K562 (cell line): ENCODE results near the gene IGDCC3. TPM values are rescaled to one million over a fixed set of nuclear protein-coding genes. Genes with fewer than 3 reads are reported as not detected.
"Not testable (repeated sequence)": the region's sequence is repeated elsewhere in the genome, so short reads cannot be mapped to it uniquely, and the experiment has no call there.

Source experiments
- ATAC-seq: fragments of 200-7000 bp; cut with Tn5 transposase; 3 replicates; pipeline ENCODE4 v1.9.1; 2020; ENCODE audit warnings: moderate library complexity
- BruUV-seq: library from RNA; stranded (reverse); fragments of 400-500 nt; replicated peaks from 2 replicates; lab custom pipeline; 2021; lab: Mats Ljungman, UMichigan
- CTCF ChIA-PET: fragments of 300-600 bp; formaldehyde crosslinking; extraction: SDS; loops from one replicate; lab custom pipeline; 2021; ENCODE audit warnings: low intra/inter-chr PET ratio; lab: Yijun Ruan, JAX
- POLR2A ChIA-PET: fragments of 300-600, 350-650 bp; sonication (Branson Sonifier 250); formaldehyde crosslinking; extraction: SDS; loops from one replicate; lab custom pipeline; 2021; ENCODE audit warnings: antibody characterized with exemption, inconsistent platforms; lab: Yijun Ruan, JAX
- DNase-seq, 4 experiments: peaks; one replicate each; pipeline versions ENCODE4 v3.0.0 to v3.0.0-alpha.2; 2011 to 2018; ENCODE audit warnings: low spot score in 3 of 4, mixed read lengths in 3 of 4; ENCODE audit errors: extremely low read depth in 1 of 4
- FAIRE-seq: peaks from 2 replicates; lab custom pipeline; 2011; peaks lifted over from hg19 to GRCh38; lab: Jason Lieb, UNC
- H2AFZ ChIP-seq: 2 replicates; pipeline ENCODE4 v1.6.0; 2011; ENCODE audit warnings: low read depth, low read length, control low read depth, inconsistent platforms
- H3K27ac ChIP-seq: fragments of 200-600 bp; 3 replicates; pipeline ENCODE4 v1.8.0; 2011; ENCODE audit warnings: low read depth, mild to moderate bottlenecking, control low read depth, inconsistent platforms, low read length, moderate library complexity, mixed read lengths; ENCODE audit errors: extremely low read depth
- H3K27me3 ChIP-seq, 2 experiments: fragments of 300-600 bp in 1 of 2; 2 replicates in 1 of 2; 3 replicates in 1 of 2; pipeline versions ENCODE4 v1.6.0 to v1.8.0; 2011; ENCODE audit warnings: inconsistent platforms in 2 of 2, low read length in 2 of 2, mild to moderate bottlenecking in 1 of 2, mixed read lengths in 1 of 2, moderate library complexity in 1 of 2; ENCODE audit not compliant: control insufficient read depth in 2 of 2, insufficient read depth in 2 of 2
- H3K36me3 ChIP-seq: fragments of 300-600 bp; 3 replicates; pipeline ENCODE4 v1.8.0; 2011; ENCODE audit warnings: mild to moderate bottlenecking, low read length, inconsistent platforms; ENCODE audit not compliant: control insufficient read depth, insufficient read depth
- H3K4me1 ChIP-seq, 2 experiments: fragments of 200-600 bp in 1 of 2; replicated peaks in 1 of 2; 2 replicates in 1 of 2; 3 replicates in 1 of 2; pipeline versions ENCODE4 v1.5.1 to v1.8.0; 2011; ENCODE audit warnings: inconsistent platforms in 2 of 2, low read length in 2 of 2, mild to moderate bottlenecking in 1 of 2, mixed read lengths in 1 of 2, moderate library complexity in 1 of 2; ENCODE audit not compliant: control insufficient read depth in 2 of 2, insufficient read depth in 2 of 2
- H3K4me2 ChIP-seq: 2 replicates; pipeline ENCODE4 v1.6.1; 2011; ENCODE audit warnings: low read length, control low read depth, inconsistent platforms, mixed read lengths; ENCODE audit not compliant: insufficient read depth
- H3K4me3 ChIP-seq: fragments of 200-600 bp; sonication (generic), shearing (Covaris generic); 2 replicates; pipeline ENCODE4 v1.5.1; 2016; ENCODE audit warnings: control low read depth, inconsistent platforms
- H3K79me2 ChIP-seq: fragments of 200-600 bp; 3 replicates; pipeline ENCODE4 v1.8.0; 2011; ENCODE audit warnings: low read length, inconsistent platforms; ENCODE audit not compliant: control insufficient read depth, insufficient read depth
- H3K9ac ChIP-seq, 2 experiments: 2 replicates each; pipeline versions ENCODE4 v1.6.0 to v1.6.1; 2011; ENCODE audit warnings: low read depth in 2 of 2, low read length in 2 of 2, control low read depth in 1 of 2, inconsistent platforms in 1 of 2, mild to moderate bottlenecking in 1 of 2, mixed read lengths in 1 of 2; ENCODE audit not compliant: insufficient read depth in 1 of 2
- H3K9me1 ChIP-seq: one replicate; pipeline ENCODE4 v1.6.0; 2011; ENCODE audit warnings: inconsistent platforms, mild to moderate bottlenecking, low read length, moderate library complexity; ENCODE audit not compliant: control insufficient read depth, insufficient read depth
- H3K9me3 ChIP-seq: replicated peaks from 2 replicates; pipeline ENCODE4 v1.5.1; 2011; ENCODE audit warnings: low read depth, low read length, inconsistent platforms; ENCODE audit not compliant: control insufficient read depth, insufficient read depth
- H4K20me1 ChIP-seq: replicated peaks from 2 replicates; pipeline ENCODE4 v1.6.1; 2011; ENCODE audit warnings: low read length, inconsistent platforms, mixed read lengths; ENCODE audit not compliant: control insufficient read depth, insufficient read depth
- CBX2 ChIP-seq: fragments of 200-600 bp; sonication (generic); IDR thresholded peaks from one replicate; pipeline ENCODE4 v1.6.1; 2012; ENCODE audit warnings: mild to moderate bottlenecking, low read length, inconsistent platforms; ENCODE audit not compliant: insufficient read depth, poor library complexity, severe bottlenecking
- CXXC5 ChIP-seq: fragments of 250-450 bp; sonication (Bioruptor Pico); IDR thresholded peaks from 2 replicates; pipeline ENCODE4 v1.8.0; 2022; ENCODE audit warnings: inconsistent platforms, mild to moderate bottlenecking, moderate library complexity
- LCOR ChIP-seq: sonication (generic); formaldehyde crosslinking; IDR thresholded peaks from 2 replicates; pipeline ENCODE4 v1.8.0; 2022; ENCODE audit warnings: mild to moderate bottlenecking, missing genetic modification reagents
- RUNX1 ChIP-seq: sonication (generic); IDR thresholded peaks from 2 replicates; pipeline ENCODE4 v1.6.1; 2016; ENCODE audit warnings: antibody characterized with exemption, low read depth
- SMAD3 ChIP-seq: fragments of 450-650 bp; formaldehyde crosslinking; conservative IDR thresholded peaks from 2 replicates; pipeline ENCODE4 v1.4.0; 2020; ENCODE audit warnings: mild to moderate bottlenecking
- TCF3 ChIP-seq: sonication (generic); formaldehyde crosslinking; IDR thresholded peaks from 2 replicates; pipeline ENCODE4 v1.4.0; 2020; ENCODE audit warnings: mild to moderate bottlenecking, missing genetic modification reagents
- XRCC3 ChIP-seq: fragments of 450-650 bp; IDR thresholded peaks from 2 replicates; pipeline ENCODE4 v1.6.1; 2017; ENCODE audit warnings: mild to moderate bottlenecking, moderate library complexity
- ZNF316 ChIP-seq: fragments of 450-650 bp; IDR thresholded peaks from 2 replicates; pipeline ENCODE4 v1.6.1; 2016
- ZNF41 ChIP-seq: fragments of 250-450 bp; sonication (Bioruptor Pico); conservative IDR thresholded peaks from 2 replicates; pipeline ENCODE4 v1.4.0; 2020; ENCODE audit warnings: mild to moderate bottlenecking
- ZZZ3 ChIP-seq: fragments of 450-650 bp; IDR thresholded peaks from 2 replicates; pipeline ENCODE4 v1.6.1; 2016; ENCODE audit warnings: antibody characterized with exemption, mild to moderate bottlenecking, moderate library complexity
- WGBS: fragments of 100-300 bp; shearing (Covaris generic); methylation state at CpG from one replicate; pipeline ENCODE4 v1.1.6; 2016; ENCODE audit warnings: low coverage, mixed read lengths; ENCODE audit not compliant: insufficient coverage; ENCODE audit errors: missing lambda C conversion rate; 5-methylcytosine and 5-hydroxymethylcytosine counted together
- in situ Hi-C: fragments of 300-500 bp; cut with MboI; formaldehyde crosslinking; loops from 4 replicates; pipeline ENCODE4 v1.15.0; 2018; ENCODE audit warnings: inconsistent platforms, mixed read lengths
- intact Hi-C: fragments of 100-400 bp; cut with micrococcal nuclease; formaldehyde crosslinking; loops from 2 replicates; pipeline ENCODE4 v1.14.2; 2022
- polyA plus RNA-seq, 8 experiments: library from polyadenylated mRNA; depleted of rRNA in 4 of 8; stranded (reverse) in 5 of 8; unstranded in 3 of 8; fragments of >200 nt; fragmentation: Nextera tagmentation in 2 of 8; fragmentation: Illumina TruSeq in 1 of 8; extraction: Ambion mirVana in 2 of 8; extraction: Trizol in 1 of 8; gene quantifications; 2 replicates each; pipeline versions ENCODE4 v1.2.1 to v1.2.3, GENCODE V29; 2011 to 2014; ENCODE audit warnings: inconsistent platforms in 1 of 8, missing spikeins in 1 of 8
- total RNA-seq, 7 experiments: library from RNA; depleted of rRNA in 6 of 7; stranded (reverse); fragments of >200 nt in 6 of 7; fragmentation: Illumina TruSeq in 2 of 7; extraction: Trizol in 2 of 7; gene quantifications; 2 replicates each; pipeline versions ENCODE4 v1.2.1 to v1.2.3, GENCODE V29; 2011 to 2021; ENCODE audit warnings: low replicate concordance in 1 of 7
- TF ChIP-seq, protein P1 (sequence below): fragments of 250-450 bp; sonication (Bioruptor Pico); IDR thresholded peaks from 2 replicates; pipeline ENCODE4 v1.5.1; 2021; ENCODE audit warnings: mild to moderate bottlenecking

Gene IGDCC3
- total and polyA plus RNA-seq, 9 of the 15 experiments (the other 6 are each of a cell fraction or from before 2014, with no cell fraction given) = not detected

GRCh38 chr15:65354835-65355172 is 23.0 kb downstream of the IGDCC3 start (continued):
- no peak for TF ChIP-seq ZNF41 (CRISPR knock-in tag)

GRCh38 chr15:65351972-65352371 is 25.8 kb downstream of the IGDCC3 start:
- peaks cover 0 to 11% of the 10 kb centered on the region in 2 experiments; a peak in 4 of 5 replicates for H3K4me1 ChIP-seq
- H3K27ac ChIP-seq, CTCF ChIA-PET, H2AFZ ChIP-seq, DNase-seq, in situ Hi-C loops, POLR2A ChIA-PET, H3K9ac ChIP-seq, H3K4me2 ChIP-seq, H4K20me1 ChIP-seq, ATAC-seq, H3K36me3 ChIP-seq, H3K4me3 ChIP-seq, H3K79me2 ChIP-seq, BruUV-seq, H3K9me3 ChIP-seq, FAIRE-seq, intact Hi-C loops, H3K9me1 ChIP-seq: not testable (repeated sequence)
- peaks cover 14 to 23% of the 10 kb centered on the region in 2 experiments for H3K27me3 ChIP-seq
- WGBS = 0% methylated on average over 1 of the region's 1 CpG

- Histone ChIP-seq H3K9ac (no peak overlapping the region), H4K20me1 (peaks cover 4% of the 10 kb centered on the region; the same call in 1 of the 2 replicates), H3K27ac (no peak overlapping the region), H3K36me3 (no peaks in the 10 kb centered on the region), H2AFZ (peak overlapping the region; percentile 17; the same call in 1 of the 2 replicates), H3K27me3 (peaks cover 8 to 10% of the 10 kb centered on the region in 2 experiments; a peak in 2 of 5 replicates), H3K4me1 (no peaks in the 10 kb centered on the region), H3K9me3 (no peaks in the 10 kb centered on the region), H3K4me2 (no peak overlapping the region), H3K9me1 (no peaks in the 10 kb centered on the region), H3K4me3 (no peak overlapping the region), H3K79me2 (no peaks in the 10 kb centered on the region)
- ChIA-PET POLR2A (interaction anchor here (0.6 to 2.3 kb wide), 8 partner anchors 11 to 493 kb away, joined by 3 to 10 read pairs (median 4); partner anchors contain the start of gene RNU5B-1), CTCF (no interaction called here)
- intact Hi-C loops = no loop called here
- FAIRE-seq (peak; percentile 19), DNase-seq (no peak), ATAC-seq (no peak)
- in situ Hi-C loops = no loop called here
- 10% methylated on average over 8 of the region's 8 CpGs for WGBS
- BruUV-seq = no TSS peak
- TF ChIP-seq ZNF316 (peak; percentile 68), ZZZ3 (no peak), RUNX1 (no peak), TCF3 (no peak), LCOR (CRISPR knock-in tag) (no peak), CBX2 (peak; percentile 76), XRCC3 (no peak), CXXC5 (no peak), SMAD3 (no peak)
- TF ChIP-seq, protein P1, sequence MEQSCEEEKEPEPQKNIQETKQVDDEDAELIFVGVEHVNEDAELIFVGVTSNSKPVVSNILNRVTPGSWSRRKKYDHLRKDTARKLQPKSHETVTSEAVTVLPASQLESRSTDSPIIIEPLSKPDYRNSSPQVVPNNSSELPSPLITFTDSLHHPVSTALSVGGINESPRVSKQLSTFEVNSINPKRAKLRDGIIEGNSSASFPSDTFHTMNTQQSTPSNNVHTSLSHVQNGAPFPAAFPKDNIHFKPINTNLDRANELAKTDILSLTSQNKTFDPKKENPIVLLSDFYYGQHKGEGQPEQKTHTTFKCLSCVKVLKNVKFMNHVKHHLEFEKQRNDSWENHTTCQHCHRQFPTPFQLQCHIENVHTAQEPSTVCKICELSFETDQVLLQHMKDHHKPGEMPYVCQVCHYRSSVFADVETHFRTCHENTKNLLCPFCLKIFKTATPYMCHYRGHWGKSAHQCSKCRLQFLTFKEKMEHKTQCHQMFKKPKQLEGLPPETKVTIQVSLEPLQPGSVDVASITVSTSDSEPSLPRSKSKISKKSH (CRISPR knock-in tag) = no peak
These were observed 28.5 kb downstream of the IGDCC3 start for GRCh38 chr15:65349338-65349737.
